NCI-H2227 treated with DMSO at 0.1 percent for 48 hours (cell line): ENCODE data around the gene LRSAM1.

Experiments
- DNase-seq: peaks from one replicate; lab custom pipeline; 2025; lab: John Stamatoyannopoulos, UW

The LRSAM1 gene

GRCh38 chr9:127450830-127451607 is at the start of gene LRSAM1, which contains the start of gene RPL12:
Gene LRSAM1 (plus strand): TSS chr9:127451510. CDS start chr9:127454528, 3,018 bp downstream.
Gene RPL12 (minus strand): TSS chr9:127451406. CDS start chr9:127451317, 89 bp downstream.
- DNase-seq = peak; percentile 85

GRCh38 chr9:127402401-127403090 is 48.8 kb upstream of the LRSAM1 start:
- DNase-seq = no peak

GRCh38 chr9:127403507-127404192 is 47.7 kb upstream of the LRSAM1 start:
- no peak for DNase-seq

- no peak for DNase-seq
Observed at GRCh38 chr9:127404631-127405030, 46.7 kb upstream of the LRSAM1 start.

- DNase-seq = no peak
Observed at GRCh38 chr9:127405344-127406125, 45.8 kb upstream of the LRSAM1 start.

GRCh38 chr9:127406799-127407491 is 44.4 kb upstream of the LRSAM1 start:
- DNase-seq = no peak

- no peak for DNase-seq
Observed at GRCh38 chr9:127407492-127407843, 43.8 kb upstream of the LRSAM1 start.

- DNase-seq = no peak
Observed at GRCh38 chr9:127411122-127411521, 40.2 kb upstream of the LRSAM1 start.

- no peak for DNase-seq
Observed at GRCh38 chr9:127415141-127415540, 36.2 kb upstream of the LRSAM1 start.

- no peak for DNase-seq
Observed at GRCh38 chr9:127415657-127416056, 35.7 kb upstream of the LRSAM1 start.

- DNase-seq = no peak
Observed at GRCh38 chr9:127417131-127418036, 33.9 kb upstream of the LRSAM1 start.

GRCh38 chr9:127418037-127418471 is 33.3 kb upstream of the LRSAM1 start:
- no peak for DNase-seq

GRCh38 chr9:127419348-127419747 is 32.0 kb upstream of the LRSAM1 start:
- no peak for DNase-seq

GRCh38 chr9:127421057-127421456 is 30.3 kb upstream of the LRSAM1 start:
- no peak for DNase-seq

GRCh38 chr9:127422133-127422782 is 29.1 kb upstream of the LRSAM1 start:
- no peak for DNase-seq

GRCh38 chr9:127422787-127423186 is 28.5 kb upstream of the LRSAM1 start:
- no peak for DNase-seq

GRCh38 chr9:127423476-127423933 is 27.8 kb upstream of the LRSAM1 start:
- DNase-seq = no peak

- peak; percentile 76 for DNase-seq
Observed at GRCh38 chr9:127423934-127424675, 27.2 kb upstream of the LRSAM1 start, which contains the start of gene ZNF79. Gene ZNF79 (plus strand): TSS chr9:127424382. CDS start chr9:127424788, 406 bp downstream.

GRCh38 chr9:127424676-127424999 is 26.7 kb upstream of the LRSAM1 start:
- no peak for DNase-seq
